HCT116 (cell line): ENCODE results near the gene ACSS3. TPM values are rescaled to one million over a fixed set of nuclear protein-coding genes. Genes with fewer than 3 reads are reported as not detected.

Experiments used
- ATAC-seq: fragments of 200-7000 bp; cut with Tn5 transposase; 2 replicates; pipeline ENCODE4 v1.9.1; 2020; ENCODE audit warnings: mild to moderate bottlenecking, moderate library complexity
- BruUV-seq: library from RNA; stranded (reverse); fragments of 400-500 nt; replicated peaks from 2 replicates; lab custom pipeline; 2021; lab: Mats Ljungman, UMichigan
- CTCF ChIA-PET: fragments of 300-600 bp; sonication (Branson Sonifier 250); formaldehyde crosslinking; loops from one replicate; lab custom pipeline; 2021; ENCODE audit warnings: antibody characterized with exemption; lab: Charles Lee
- POLR2A ChIA-PET: fragments of 300-600, 350-600 bp; sonication (Branson Sonifier 250); formaldehyde crosslinking; loops from one replicate; lab custom pipeline; 2021; ENCODE audit warnings: antibody characterized with exemption; lab: Charles Lee
- RAD21 ChIA-PET, 2 experiments: fragments of 300-600 bp; sonication (Branson Sonifier 250); formaldehyde crosslinking; loops; one replicate each; lab custom pipeline; 2023; ENCODE audit warnings: low total read pairs in 2 of 2; ENCODE audit not compliant: uncharacterized antibody in 2 of 2, unreplicated experiment in 2 of 2, low non-redundant PET in 1 of 2; lab: Charles Lee
- DNase-seq: peaks from one replicate; pipeline ENCODE4 v3.0.0-alpha.2; 2010; ENCODE audit warnings: low read depth, low spot score
- H2AFZ ChIP-seq: fragments of 200-600 bp; shearing (Covaris generic), sonication (generic); 2 replicates; pipeline ENCODE4 v1.6.1; 2017; ENCODE audit warnings: low read depth, mixed run types, mixed read lengths, antibody characterized with exemption, low read length; ENCODE audit not compliant: poor library complexity, severe bottlenecking
- H3K27ac ChIP-seq: 2 replicates; pipeline ENCODE4 v1.5.1; 2012; ENCODE audit warnings: low read depth, low read length
- H3K27me3 ChIP-seq: fragments of 200-600 bp; sonication (generic); 2 replicates; pipeline ENCODE4 v1.6.1; 2016; ENCODE audit warnings: mixed run types, low read length, mixed read lengths; ENCODE audit not compliant: insufficient read depth
- H3K36me3 ChIP-seq, 2 experiments: fragments of 200-500 bp in 1 of 2; fragments of 200-600 bp in 1 of 2; sonication (Bioruptor generic) in 1 of 2; sonication (generic) in 1 of 2; 2 replicates each; pipeline versions ENCODE4 v1.5.1 to v1.6.1; 2014 to 2016; ENCODE audit warnings: low read length in 2 of 2, inconsistent platforms in 1 of 2, mixed read lengths in 1 of 2, mixed run types in 1 of 2; ENCODE audit not compliant: insufficient read depth in 2 of 2, control insufficient read depth in 1 of 2
- H3K4me1 ChIP-seq, 2 experiments: fragments of 200-600 bp in 1 of 2; sonication (generic) in 1 of 2; 2 replicates each; pipeline versions ENCODE4 v1.5.1 to v1.6.1; 2012 to 2017; ENCODE audit warnings: low read length in 2 of 2, inconsistent platforms in 1 of 2, mild to moderate bottlenecking in 1 of 2, mixed read lengths in 1 of 2, mixed run types in 1 of 2, moderate library complexity in 1 of 2; ENCODE audit not compliant: insufficient read depth in 2 of 2, control insufficient read depth in 1 of 2
- H3K4me2 ChIP-seq: fragments of 200-600 bp; sonication (generic); 2 replicates; pipeline ENCODE4 v1.6.1; 2017; ENCODE audit warnings: mixed run types, low read length, mixed read lengths
- H3K4me3 ChIP-seq, 2 experiments: fragments of 200-600 bp in 1 of 2; sonication (generic) in 1 of 2; replicated peaks in 1 of 2; 2 replicates each; pipeline ENCODE4 v1.5.1; 2011 to 2016; ENCODE audit warnings: low read length in 2 of 2, control low read depth in 1 of 2, low read depth in 1 of 2, mild to moderate bottlenecking in 1 of 2, mixed read lengths in 1 of 2, mixed run types in 1 of 2
- H3K79me2 ChIP-seq: fragments of 200-600 bp; sonication (generic); 2 replicates; pipeline ENCODE4 v1.6.1; 2017; ENCODE audit warnings: mild to moderate bottlenecking, mixed run types, low read length, moderate library complexity, mixed read lengths; ENCODE audit not compliant: insufficient read depth
- H3K9ac ChIP-seq: fragments of 200-600 bp; sonication (generic); 2 replicates; pipeline ENCODE4 v1.6.1; 2016; ENCODE audit warnings: low read length, mixed read lengths
- H3K9me2 ChIP-seq: fragments of 200-600 bp; sonication (generic), shearing (Covaris generic); 2 replicates; pipeline ENCODE4 v1.6.1; 2017; ENCODE audit warnings: mixed run types, mild to moderate bottlenecking, moderate library complexity; ENCODE audit not compliant: insufficient read depth
- H3K9me3 ChIP-seq, 2 experiments: fragments of 200-500 bp in 1 of 2; fragments of 200-600 bp in 1 of 2; sonication (Bioruptor generic) in 1 of 2; sonication (generic) in 1 of 2; 2 replicates each; pipeline ENCODE4 v1.6.1; 2014 to 2017; ENCODE audit warnings: low read length in 2 of 2, mixed read lengths in 2 of 2, inconsistent platforms in 1 of 2, low read depth in 1 of 2, mild to moderate bottlenecking in 1 of 2, mixed run types in 1 of 2, moderate library complexity in 1 of 2; ENCODE audit not compliant: control insufficient read depth in 1 of 2, insufficient read depth in 1 of 2
- H4K20me1 ChIP-seq: fragments of 200-600 bp; sonication (generic), shearing (Covaris generic); 2 replicates; pipeline ENCODE4 v1.6.1; 2017; ENCODE audit warnings: mixed run types, mild to moderate bottlenecking, moderate library complexity; ENCODE audit not compliant: insufficient read depth
- ATF3 ChIP-seq: IDR thresholded peaks from 2 replicates; pipeline ENCODE4 v1.6.1; 2012
- CBX3 ChIP-seq: IDR thresholded peaks from 2 replicates; pipeline ENCODE4 v1.6.1; 2012; ENCODE audit warnings: low read depth
- CEBPB ChIP-seq: IDR thresholded peaks from 2 replicates; pipeline ENCODE4 v1.6.1; 2012; ENCODE audit warnings: low read depth
- EGR1 ChIP-seq: IDR thresholded peaks from 2 replicates; pipeline ENCODE4 v1.6.1; 2012; ENCODE audit warnings: low read depth
- EZH2phosphoT487 ChIP-seq: fragments of 200-600 bp; IDR thresholded peaks from 2 replicates; pipeline ENCODE4 v1.6.1; 2018; ENCODE audit warnings: antibody characterized with exemption, borderline replicate concordance
- JUND ChIP-seq: IDR thresholded peaks from 2 replicates; pipeline ENCODE4 v1.6.1; 2012
- REST ChIP-seq: IDR thresholded peaks from 2 replicates; pipeline ENCODE4 v1.6.1; 2012; ENCODE audit warnings: low read depth
- SIN3A ChIP-seq: IDR thresholded peaks from 2 replicates; pipeline ENCODE4 v1.6.1; 2012; ENCODE audit warnings: low read depth
- YY1 ChIP-seq: IDR thresholded peaks from 2 replicates; pipeline ENCODE4 v1.6.1; 2011; ENCODE audit warnings: low read length, low read depth, moderate library complexity, mild to moderate bottlenecking; ENCODE audit not compliant: insufficient replicate concordance; ENCODE audit errors: extremely low read depth
- ZFX ChIP-seq: fragments of 450-650 bp; IDR thresholded peaks from 2 replicates; pipeline ENCODE4 v1.6.1; 2017
- intact Hi-C: fragments of 100-400 bp; cut with micrococcal nuclease; formaldehyde crosslinking; loops from 2 replicates; pipeline ENCODE4 v1.10.0; 2022
- total RNA-seq: library from RNA; stranded (reverse); gene quantifications from one replicate; pipeline ENCODE4 v1.2.1, GENCODE V29; 2021; ENCODE audit not compliant: unreplicated experiment

ACSS3 gene
- total RNA-seq, 1 experiment from 2014 or later = 0.30 TPM

DNA sequence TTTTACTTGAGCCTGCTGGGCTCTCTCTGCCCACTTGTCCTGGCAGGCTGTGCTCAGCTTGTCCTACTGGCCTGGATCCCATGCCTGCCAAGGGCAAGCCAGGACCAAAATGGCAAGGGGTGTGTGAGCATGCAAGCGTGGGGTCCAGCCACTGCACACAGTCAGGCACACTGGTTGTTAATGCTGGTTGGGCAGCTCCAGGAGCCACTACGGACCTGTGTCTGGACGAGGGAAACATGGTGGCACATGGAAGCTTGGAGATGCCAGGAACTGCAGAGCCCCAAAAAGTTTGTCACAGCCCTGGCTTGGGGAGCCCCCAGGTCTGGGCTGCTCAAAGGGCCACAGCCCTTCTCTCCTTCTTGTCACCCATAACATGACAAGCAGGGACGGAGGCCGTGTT is 83.8 kb downstream of the ACSS3 start:
- no peaks in the 10 kb centered on the region for H4K20me1 ChIP-seq
- BruUV-seq = no TSS peak
- no peaks in the 10 kb centered on the region for H3K9me3 ChIP-seq
- POLR2A ChIA-PET = no interaction called here
- CTCF ChIA-PET = no interaction called here
- no peaks in the 10 kb centered on the region for H3K4me1 ChIP-seq
- DNase-seq (no peak), ATAC-seq (no peak)
- intact Hi-C loops = no loop called here
- H3K9ac ChIP-seq = no peak overlapping the region
- H3K9me2 ChIP-seq = no peaks in the 10 kb centered on the region; the same call in 1 of the 2 replicates
- H3K4me2 ChIP-seq = no peak overlapping the region
- RAD21 ChIA-PET = no interaction called here
- no peak overlapping the region for H3K27ac ChIP-seq
- TF ChIP-seq ZFX (no peak), EGR1 (no peak), EZH2phosphoT487 (no peak), JUND (no peak), YY1 (no peak), CBX3 (no peak)
- H2AFZ ChIP-seq = no peak overlapping the region
- no peak overlapping the region for H3K4me3 ChIP-seq
- H3K79me2 ChIP-seq = no peaks in the 10 kb centered on the region
- no peaks in the 10 kb centered on the region; a peak in 1 of 4 replicates for H3K36me3 ChIP-seq
- H3K27me3 ChIP-seq = no peaks in the 10 kb centered on the region; the same call in 1 of the 2 replicates

GRCh38 chr12:81162391-81163136 is 84.7 kb downstream of the ACSS3 start:
- CTCF ChIA-PET = no interaction called here
- Histone ChIP-seq H3K9me3 (no peaks in the 10 kb centered on the region), H3K4me2 (no peak overlapping the region), H3K27ac (no peak overlapping the region), H3K9ac (no peak overlapping the region), H3K9me2 (no peaks in the 10 kb centered on the region; the same call in 1 of the 2 replicates), H3K79me2 (no peaks in the 10 kb centered on the region), H2AFZ (no peak overlapping the region), H4K20me1 (no peaks in the 10 kb centered on the region), H3K27me3 (no peaks in the 10 kb centered on the region; the same call in 1 of the 2 replicates), H3K36me3 (no peaks in the 10 kb centered on the region; a peak in 1 of 4 replicates), H3K4me3 (no peak overlapping the region), H3K4me1 (peaks cover 0 to 3% of the 10 kb centered on the region in 2 experiments; a peak in 2 of 4 replicates)
- RAD21 ChIA-PET = no interaction called here
- DNase-seq = no peak
- POLR2A ChIA-PET = no interaction called here
- intact Hi-C loops = no loop called here
- BruUV-seq = no TSS peak
- no peak for TF ChIP-seq ATF3
- no peak for TF ChIP-seq REST
- no peak for TF ChIP-seq CBX3
- TF ChIP-seq SIN3A = no peak
- no peak for TF ChIP-seq CEBPB
- no peak for ATAC-seq
